B cell (primary cell): ENCODE measurements around the gene XPNPEP2. TPM values are rescaled to one million over a fixed set of nuclear protein-coding genes. Genes with fewer than 3 reads are reported as not detected.

ENCODE experiments used
- ATAC-seq: fragments of 200-7000 bp; cut with Tn5 transposase; one replicate; pipeline ENCODE4 v1.10.0; 2021; ENCODE audit warnings: low read depth, mild to moderate bottlenecking, moderate number of reproducible peaks, moderate library complexity
- CTCF ChIA-PET: fragments of 350-600 bp; sonication (Branson Sonifier 250); formaldehyde crosslinking; loops from one replicate; lab custom pipeline; 2021; ENCODE audit warnings: antibody characterized with exemption, inconsistent platforms; lab: Charles Lee
- POLR2A ChIA-PET: fragments of 350-600 bp; sonication (Branson Sonifier 250); formaldehyde crosslinking; loops from one replicate; lab custom pipeline; 2021; ENCODE audit warnings: antibody characterized with exemption; lab: Charles Lee
- DNase-seq: peaks from one replicate; pipeline ENCODE4 v3.0.0; 2013
- H2AFZ ChIP-seq: 2 replicates; pipeline ENCODE4 v1.6.1; 2012; ENCODE audit warnings: mild to moderate bottlenecking, low read depth, low read length; ENCODE audit not compliant: insufficient read depth, poor library complexity, severe bottlenecking
- H3K27ac ChIP-seq, 2 donors: 1 replicate in 1 of 2; 2 replicates in 1 of 2; pipeline ENCODE4 v1.5.1; 2012 to 2013; ENCODE audit warnings: low read length in 2 of 2, mild to moderate bottlenecking in 2 of 2, moderate library complexity in 1 of 2
- H3K27me3 ChIP-seq, 4 experiments: fragments of 200-600 bp in 1 of 4; sonication (generic) in 1 of 4; replicated peaks in 1 of 4; 1 replicate in 2 of 4; 2 replicates in 2 of 4; pipeline versions ENCODE4 v1.6.1 to v1.7.0; 2013 to 2016; ENCODE audit warnings: low read length in 3 of 4, mild to moderate bottlenecking in 2 of 4, mixed read lengths in 1 of 4, moderate library complexity in 1 of 4; ENCODE audit not compliant: insufficient read depth in 4 of 4, control insufficient read depth in 3 of 4; ENCODE audit errors: control extremely low read depth in 1 of 4
- H3K36me3 ChIP-seq, 2 experiments: replicated peaks in 1 of 2; 1 replicate in 1 of 2; 2 replicates in 1 of 2; pipeline versions ENCODE4 v1.6.1 to v1.7.1; 2013; ENCODE audit warnings: low read length in 1 of 2; ENCODE audit not compliant: insufficient read depth in 2 of 2, control insufficient read depth in 1 of 2; ENCODE audit errors: control extremely low read depth in 1 of 2, extremely low read depth in 1 of 2
- H3K4me1 ChIP-seq, 2 donors: fragments of 200-600 bp in 1 of 2; sonication (generic) in 1 of 2; 1 replicate in 1 of 2; 2 replicates in 1 of 2; pipeline versions ENCODE4 v1.5.1 to v1.6.1; 2013 to 2017; ENCODE audit warnings: low read length in 2 of 2; ENCODE audit not compliant: control insufficient read depth in 2 of 2, insufficient read depth in 2 of 2
- H3K4me2 ChIP-seq: replicated peaks from 2 replicates; pipeline ENCODE3; 2012; ENCODE audit warnings: mild to moderate bottlenecking, low read depth, low read length; ENCODE audit not compliant: poor library complexity, severe bottlenecking
- H3K4me3 ChIP-seq, 5 experiments: fragments of 200-600 bp in 1 of 5; sonication (generic) in 1 of 5; 1 replicate in 3 of 5; 2 replicates in 2 of 5; pipeline versions ENCODE4 v1.5.1 to v1.7.0; 2011 to 2016; ENCODE audit warnings: low read length in 4 of 5, mild to moderate bottlenecking in 4 of 5, low read depth in 2 of 5, control low read depth in 1 of 5, moderate library complexity in 1 of 5; ENCODE audit not compliant: insufficient read depth in 1 of 5; ENCODE audit errors: control extremely low read depth in 1 of 5, extremely low read depth in 1 of 5
- H3K79me2 ChIP-seq: fragments of 200-600 bp; sonication (generic); one replicate; pipeline ENCODE4 v1.6.0; 2016; ENCODE audit warnings: low read length; ENCODE audit not compliant: control insufficient read depth, insufficient read depth
- H3K9ac ChIP-seq: fragments of 200-600 bp; sonication (generic); 2 replicates; pipeline ENCODE4 v1.6.1; 2017; ENCODE audit warnings: mild to moderate bottlenecking, low read length, moderate library complexity
- H3K9me3 ChIP-seq, 3 donors: one replicate each; pipeline versions ENCODE4 v1.6.1 to v1.7.1; 2013; ENCODE audit warnings: low read length in 2 of 3; ENCODE audit not compliant: control insufficient read depth in 2 of 3, insufficient read depth in 1 of 3; ENCODE audit errors: control extremely low read depth in 1 of 3
- H4K20me1 ChIP-seq: 2 replicates; pipeline ENCODE4 v1.6.0; 2012; ENCODE audit warnings: mild to moderate bottlenecking, low read length; ENCODE audit not compliant: insufficient read depth, control insufficient read depth, poor library complexity, severe bottlenecking
- H3K27ac Mint-ChIP-seq: one replicate; pipeline ENCODE4 v1.8.0; 2021; ENCODE audit warnings: mixed read lengths
- H3K27me3 Mint-ChIP-seq: one replicate; pipeline ENCODE4 v1.8.0; 2021; ENCODE audit warnings: mixed read lengths
- H3K4me1 Mint-ChIP-seq: one replicate; pipeline ENCODE4 v1.8.0; 2021; ENCODE audit warnings: mixed read lengths
- H3K4me3 Mint-ChIP-seq: one replicate; pipeline ENCODE4 v1.8.0; 2021; ENCODE audit warnings: mixed read lengths
- H3K9me3 Mint-ChIP-seq: one replicate; pipeline ENCODE4 v1.8.0; 2022; ENCODE audit warnings: mixed read lengths; ENCODE audit not compliant: insufficient read depth
- CTCF ChIP-seq: fragments of 200-600 bp; IDR thresholded peaks from one replicate; pipeline ENCODE4 v1.8.0; 2022; ENCODE audit warnings: antibody characterized with exemption, mild to moderate bottlenecking
- EZH2 ChIP-seq: IDR thresholded peaks from 2 replicates; pipeline ENCODE4 v1.6.1; 2012; ENCODE audit warnings: borderline replicate concordance, low read depth, mild to moderate bottlenecking, moderate library complexity, low read length; ENCODE audit not compliant: insufficient read depth, poor library complexity, severe bottlenecking
- WGBS: methylation state at CpG from one replicate; pipeline ENCODE4 v1.1.5; 2013; ENCODE audit warnings: missing lambda C conversion rate; ENCODE audit not compliant: insufficient coverage; 5-methylcytosine and 5-hydroxymethylcytosine counted together
- intact Hi-C: fragments of 100-400 bp; cut with micrococcal nuclease; formaldehyde crosslinking; loops from one replicate; pipeline ENCODE4 v1.10.0; 2022
- polyA plus RNA-seq: library from polyadenylated mRNA; depleted of rRNA; stranded (reverse); fragments of >200 nt; gene quantifications from 2 replicates; pipeline ENCODE4 v1.2.3, GENCODE V29; 2012
- total RNA-seq, 2 donors: library from RNA; stranded (reverse); fragments of 120-200 nt in 1 of 2; gene quantifications; 1 replicate in 1 of 2; 2 replicates in 1 of 2; pipeline versions ENCODE4 v1.2.3 to v1.2.4, GENCODE V29; 2013 to 2022

The XPNPEP2 gene
- total and polyA plus RNA-seq, 2 donors (not counting 1 experiment from before 2014, with no cell fraction given) = 0.31 TPM; not detected in 1

GRCh38 chrX:129689796-129690195 lies 49.0 kb upstream of the XPNPEP2 start:
- no peak overlapping the region for H3K4me3 Mint-ChIP-seq
- no peaks in the 10 kb centered on the region for H3K27me3 ChIP-seq
- H3K9me3 ChIP-seq = no peaks in the 10 kb centered on the region
- H3K4me1 ChIP-seq = no peaks in the 10 kb centered on the region
- WGBS = no CpG with 5 or more reads among the region's 5 CpGs
- no peaks in the 10 kb centered on the region for H4K20me1 ChIP-seq
- intact Hi-C loops = no loop called here
- POLR2A ChIA-PET = no interaction called here
- H3K36me3 ChIP-seq = no peaks in the 10 kb centered on the region
- no peak overlapping the region for H3K27ac Mint-ChIP-seq
- no peak overlapping the region for H3K4me2 ChIP-seq
- H3K4me1 Mint-ChIP-seq = no peaks in the 10 kb centered on the region
- no peaks in the 10 kb centered on the region for H3K27me3 Mint-ChIP-seq
- H3K4me3 ChIP-seq = no peak overlapping the region
- no peak overlapping the region for H3K9ac ChIP-seq
- H2AFZ ChIP-seq = no peak overlapping the region
- H3K27ac ChIP-seq = no peak overlapping the region
- DNase-seq = no peak
- CTCF ChIA-PET = no interaction called here
- no peak for TF ChIP-seq EZH2
- no peak for TF ChIP-seq CTCF
- H3K79me2 ChIP-seq = no peaks in the 10 kb centered on the region
- ATAC-seq = no peak
- no peaks in the 10 kb centered on the region for H3K9me3 Mint-ChIP-seq

- no peak for DNase-seq
- ATAC-seq = no peak
- no peak overlapping the region for H3K27ac ChIP-seq
- intact Hi-C loops = no loop called here
- no peaks in the 10 kb centered on the region for H3K4me1 ChIP-seq
- no peak overlapping the region for H3K9ac ChIP-seq
- 96% methylated on average over 6 of the region's 10 CpGs for WGBS
- no peaks in the 10 kb centered on the region for H3K36me3 ChIP-seq
- no peaks in the 10 kb centered on the region for H3K27me3 ChIP-seq
- Mint-ChIP-seq H3K27me3 (no peaks in the 10 kb centered on the region), H3K27ac (no peak overlapping the region), H3K9me3 (no peaks in the 10 kb centered on the region), H3K4me3 (no peak overlapping the region), H3K4me1 (no peaks in the 10 kb centered on the region)
- TF ChIP-seq CTCF (no peak), EZH2 (no peak)
- no peak overlapping the region for H3K4me2 ChIP-seq
- H3K79me2 ChIP-seq = no peaks in the 10 kb centered on the region
- no peaks in the 10 kb centered on the region for H4K20me1 ChIP-seq
- POLR2A ChIA-PET = no interaction called here
- no peak overlapping the region for H3K4me3 ChIP-seq
- no peaks in the 10 kb centered on the region for H3K9me3 ChIP-seq
- CTCF ChIA-PET = no interaction called here
- no peak overlapping the region for H2AFZ ChIP-seq
These were observed 48.3 kb upstream of the XPNPEP2 start for GRCh38 chrX:129690435-129690834.
